ENCODE data around the gene ALG12.

ALG12 gene

DNA sequence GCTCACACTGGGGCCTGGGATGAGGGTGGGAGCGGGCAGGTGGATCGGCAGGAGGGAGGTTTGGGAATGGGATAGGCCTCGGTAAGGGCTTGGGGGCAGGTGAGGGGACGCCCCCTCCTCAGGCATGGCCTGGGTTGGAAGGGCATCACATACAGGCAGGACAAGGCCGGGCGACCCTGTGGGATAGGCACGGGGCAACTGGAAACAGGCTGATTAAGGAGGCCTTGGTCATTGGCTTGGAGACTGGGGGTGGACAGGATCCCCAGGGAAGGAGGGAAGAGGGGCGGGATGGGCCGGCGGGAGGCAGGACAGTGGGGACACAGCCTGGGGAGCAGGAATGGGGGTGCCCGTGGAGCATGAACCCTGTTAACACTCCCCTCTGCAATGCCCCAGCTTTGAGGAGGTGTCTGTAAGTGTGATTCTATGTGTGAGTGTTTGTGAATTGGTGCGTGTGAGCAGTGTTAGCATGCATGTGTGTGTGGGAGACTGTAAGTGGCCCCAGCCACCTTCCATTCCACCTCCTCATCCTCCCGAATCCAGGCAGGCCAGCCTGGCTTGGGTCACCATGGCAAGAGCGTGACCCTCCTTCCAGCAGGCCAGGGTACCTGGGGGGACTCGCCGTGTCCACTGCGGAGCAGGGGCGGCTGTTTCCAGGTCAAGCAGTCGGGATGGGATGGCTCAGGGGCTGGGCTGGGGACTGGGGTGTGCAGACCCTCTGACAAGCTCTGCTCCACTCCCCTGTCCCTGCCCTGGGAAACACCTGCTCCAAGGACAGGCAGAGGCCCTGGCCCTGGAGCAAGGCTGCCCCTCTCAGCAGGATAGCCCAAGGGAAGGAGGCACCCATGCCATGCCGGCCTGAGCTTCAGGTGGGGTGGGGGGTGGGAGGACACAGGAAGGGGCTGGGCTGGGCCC is 38.9 kb upstream of the ALG12 start:
- TF ChIP-seq, protein P1, sequence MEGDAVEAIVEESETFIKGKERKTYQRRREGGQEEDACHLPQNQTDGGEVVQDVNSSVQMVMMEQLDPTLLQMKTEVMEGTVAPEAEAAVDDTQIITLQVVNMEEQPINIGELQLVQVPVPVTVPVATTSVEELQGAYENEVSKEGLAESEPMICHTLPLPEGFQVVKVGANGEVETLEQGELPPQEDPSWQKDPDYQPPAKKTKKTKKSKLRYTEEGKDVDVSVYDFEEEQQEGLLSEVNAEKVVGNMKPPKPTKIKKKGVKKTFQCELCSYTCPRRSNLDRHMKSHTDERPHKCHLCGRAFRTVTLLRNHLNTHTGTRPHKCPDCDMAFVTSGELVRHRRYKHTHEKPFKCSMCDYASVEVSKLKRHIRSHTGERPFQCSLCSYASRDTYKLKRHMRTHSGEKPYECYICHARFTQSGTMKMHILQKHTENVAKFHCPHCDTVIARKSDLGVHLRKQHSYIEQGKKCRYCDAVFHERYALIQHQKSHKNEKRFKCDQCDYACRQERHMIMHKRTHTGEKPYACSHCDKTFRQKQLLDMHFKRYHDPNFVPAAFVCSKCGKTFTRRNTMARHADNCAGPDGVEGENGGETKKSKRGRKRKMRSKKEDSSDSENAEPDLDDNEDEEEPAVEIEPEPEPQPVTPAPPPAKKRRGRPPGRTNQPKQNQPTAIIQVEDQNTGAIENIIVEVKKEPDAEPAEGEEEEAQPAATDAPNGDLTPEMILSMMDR (IDR thresholded peaks at IDR 0.05; ENCODE audit: low read depth, low read length): no peak
- H3K4me3 ChIP-seq (ENCODE audit: low read depth, low read length): no peak overlapping the region

DNA sequence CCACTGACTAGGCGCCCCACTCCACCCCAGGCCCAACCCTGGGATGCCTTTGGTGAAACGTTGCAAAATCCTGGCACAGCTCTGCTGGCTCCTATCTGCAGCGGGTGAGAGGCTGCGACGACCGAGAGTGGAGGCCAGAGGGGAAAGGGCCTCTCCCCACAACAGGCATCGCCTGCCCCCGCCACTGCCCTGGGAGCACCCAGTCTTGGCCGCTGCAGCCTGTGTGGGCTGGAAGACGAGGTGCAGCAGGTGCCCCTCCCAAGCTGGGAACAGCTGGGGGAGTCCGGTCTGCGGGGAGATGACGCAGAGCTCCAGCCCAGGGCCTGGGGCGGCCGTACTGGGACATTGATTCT is 38.2 kb upstream of the ALG12 start:
- no peak overlapping the region for H3K4me3 ChIP-seq (ENCODE audit: low read depth, low read length)
- TF ChIP-seq, protein P1 (IDR thresholded peaks at IDR 0.05; ENCODE audit: low read depth, low read length): no peak

DNA sequence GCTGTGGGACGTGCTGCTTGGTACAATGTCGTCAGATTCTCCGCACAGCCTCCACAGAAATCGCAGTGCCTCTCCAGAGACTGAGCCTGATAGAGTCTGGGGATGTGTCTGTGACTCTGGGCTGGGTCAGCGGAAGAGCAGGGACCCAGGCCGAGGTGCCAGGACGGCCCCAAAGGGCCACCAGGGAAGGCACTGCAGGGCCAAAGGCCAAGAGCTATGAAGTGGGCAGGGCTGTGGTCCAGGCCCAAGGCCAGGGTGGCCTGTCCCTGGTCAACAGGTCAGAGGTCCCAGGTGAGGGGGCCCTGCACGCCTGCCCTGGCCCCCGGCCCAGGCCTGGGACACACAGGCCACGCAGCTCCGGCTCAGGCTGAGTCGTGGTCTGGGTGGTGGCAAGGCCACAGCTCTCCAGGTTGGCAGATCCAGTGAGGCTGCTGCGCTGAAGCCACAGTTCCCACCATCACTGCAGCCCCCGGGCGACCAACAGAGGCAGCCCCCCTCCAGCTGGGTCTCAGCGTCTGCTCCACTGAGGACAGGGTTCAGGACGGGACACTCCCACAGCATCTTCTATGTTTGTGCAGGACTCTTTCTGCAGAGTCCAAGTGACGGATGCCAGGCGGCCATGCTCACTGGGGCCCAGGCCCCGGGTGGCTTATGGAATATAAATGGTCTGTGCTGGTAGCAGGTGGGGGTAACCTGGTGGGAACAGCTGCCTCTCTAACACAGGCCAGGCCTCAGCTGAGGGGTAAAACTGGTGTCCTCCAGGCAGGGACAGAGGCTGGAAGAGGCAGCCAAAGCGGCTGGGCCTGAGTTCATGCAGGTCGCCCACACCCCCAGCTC is 37.6 kb upstream of the ALG12 start:
- TF ChIP-seq, protein P1 (IDR thresholded peaks at IDR 0.05; ENCODE audit: low read depth, low read length): no peak
- no peak overlapping the region for H3K4me3 ChIP-seq (ENCODE audit: low read depth, low read length)

DNA sequence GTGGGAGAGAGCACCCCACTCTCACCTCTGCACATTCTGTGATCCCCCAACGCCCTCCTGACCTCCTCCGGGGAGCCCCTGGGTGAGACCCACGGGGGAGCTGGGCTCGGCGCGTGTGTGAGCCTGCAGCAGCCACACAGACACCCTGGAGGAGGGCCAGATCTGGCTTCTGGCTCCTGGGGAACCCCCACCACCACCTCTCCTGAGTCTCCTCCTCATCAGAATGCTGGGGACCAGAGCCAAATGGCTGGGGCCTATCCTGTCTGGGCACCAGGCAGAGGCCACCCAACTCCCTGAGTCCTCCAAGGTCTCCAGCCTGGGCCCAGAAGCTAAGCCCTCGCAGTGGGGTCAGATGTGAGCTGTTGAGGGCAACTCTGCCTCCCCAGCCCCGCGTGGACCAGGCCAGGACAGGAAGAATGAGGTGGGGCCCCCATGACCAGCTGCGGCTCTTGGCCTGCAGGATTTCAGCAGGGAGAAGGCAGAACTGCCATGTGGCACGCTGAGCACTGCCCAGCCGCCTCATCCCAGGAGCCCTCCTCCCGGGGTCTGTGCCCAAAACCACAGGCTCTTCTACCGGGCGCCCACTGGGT is 36.8 kb upstream of the ALG12 start:
- TF ChIP-seq, protein P1 (IDR thresholded peaks at IDR 0.05; ENCODE audit: low read depth, low read length): no peak
- no peak overlapping the region for H3K4me3 ChIP-seq (ENCODE audit: low read depth, low read length)

DNA sequence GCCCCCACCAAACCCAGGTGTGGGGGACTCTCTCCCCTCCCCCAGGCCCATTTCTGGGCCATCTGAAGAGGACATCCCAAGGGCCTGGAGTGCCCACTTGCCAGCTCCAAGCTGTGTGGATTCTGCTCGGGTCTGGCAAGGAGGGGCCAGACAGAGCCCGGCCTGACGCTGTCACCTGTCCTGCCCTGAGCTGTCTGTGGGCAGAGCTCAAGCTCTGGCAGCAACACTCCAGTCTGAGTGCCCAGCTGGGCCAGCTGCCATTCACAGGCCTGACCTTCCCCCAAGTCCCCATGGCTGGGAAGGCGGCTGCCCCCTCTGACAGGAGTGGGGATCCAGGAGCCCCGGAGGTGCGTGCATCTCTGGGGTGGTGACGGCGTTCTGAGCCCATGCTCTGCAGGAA is 36.1 kb upstream of the ALG12 start:
- TF ChIP-seq, protein P1 (IDR thresholded peaks at IDR 0.05; ENCODE audit: low read depth, low read length): no peak

DNA sequence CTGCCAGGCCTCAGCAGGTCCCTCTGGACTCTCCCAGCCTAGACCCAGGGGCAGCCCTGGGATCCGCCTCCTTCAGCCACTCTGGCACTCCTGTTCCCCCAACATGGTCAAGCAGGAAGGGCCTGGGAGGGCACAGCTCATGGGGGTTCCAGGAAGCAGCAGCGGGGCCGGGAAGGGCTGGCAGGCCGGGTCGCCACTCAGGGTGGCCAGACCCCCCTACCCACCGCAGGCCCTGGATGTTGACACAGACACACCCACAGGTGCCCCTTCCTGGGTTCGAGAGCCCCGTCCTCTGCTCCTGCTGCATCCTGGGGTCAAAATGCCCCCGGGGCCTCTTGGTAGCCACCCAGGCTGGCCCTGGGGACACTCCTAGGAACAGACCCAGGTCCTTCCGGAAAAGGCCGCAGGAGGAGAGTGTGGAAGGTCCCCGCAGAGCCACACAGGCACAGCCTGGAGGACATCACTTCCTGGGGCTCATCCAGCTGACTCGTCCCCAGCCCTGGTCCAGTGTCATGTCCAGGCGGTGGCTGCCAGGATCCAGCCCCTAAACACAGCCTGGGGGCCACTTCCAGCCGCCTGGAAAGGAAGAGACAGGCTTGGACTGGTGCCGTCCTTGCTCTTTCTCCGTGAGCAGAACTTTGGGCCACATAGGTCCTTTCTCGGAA is 35.6 kb upstream of the ALG12 start:
- H3K4me3 ChIP-seq (ENCODE audit: low read depth, low read length): no peak overlapping the region
- TF ChIP-seq, protein P1 (IDR thresholded peaks at IDR 0.05; ENCODE audit: low read depth, low read length): no peak

More for the DNA sequence above, 36.1 kb upstream of the ALG12 start:
- H3K4me3 ChIP-seq (ENCODE audit: low read depth, low read length): no peak overlapping the region

All from WI38 (cell line).